Body of pancreas (tissue), 4 donors: Measurements from ENCODE around the gene CMKLR1. TPM values are rescaled to one million over a fixed set of nuclear protein-coding genes. Genes with fewer than 3 reads are reported as not detected.

Experiments
- ATAC-seq: fragments of 150-250 bp; one replicate; pipeline ENCODE4 v1.9.1; 2016
- DNase-seq, 4 donors: peaks; one replicate each; pipeline ENCODE4 v3.0.0-alpha.2; 2019
- H3K27ac ChIP-seq, 4 donors: fragments of 200-600 bp; sonication (generic); 1 replicate in 3 of 4; 2 replicates in 1 of 4; pipeline versions ENCODE4 v1.5.1 to v1.6.1; 2016 to 2019; ENCODE audit warnings: mild to moderate bottlenecking in 1 of 4, mixed read lengths in 1 of 4, moderate library complexity in 1 of 4
- H3K27me3 ChIP-seq, 2 donors: fragments of 200-600 bp; sonication (generic); one replicate each; pipeline ENCODE4 v1.6.0; 2016; ENCODE audit warnings: mild to moderate bottlenecking in 1 of 2
- H3K36me3 ChIP-seq, 2 donors: fragments of 200-600 bp; sonication (generic); replicated peaks in 1 of 2; 2 replicates each; pipeline ENCODE4 v1.5.1; 2016; ENCODE audit warnings: low read depth in 2 of 2; ENCODE audit not compliant: insufficient read depth in 1 of 2
- H3K4me1 ChIP-seq: fragments of 200-600 bp; sonication (generic); one replicate; pipeline ENCODE4 v1.6.0; 2016
- H3K4me3 ChIP-seq, 2 donors: fragments of 200-600 bp; sonication (generic); 1 replicate in 1 of 2; 2 replicates in 1 of 2; pipeline ENCODE4 v1.5.1; 2016 to 2019
- H3K9me3 ChIP-seq, 3 donors: fragments of 200-600 bp; sonication (generic); 1 replicate in 2 of 3; 2 replicates in 1 of 3; pipeline ENCODE4 v1.5.1; 2016
- CTCF ChIP-seq, 7 experiments: fragments of 450-650 bp in 4 of 7; fragments of 200-600 bp in 3 of 7; sonication (generic) in 3 of 7; IDR thresholded peaks; one replicate each; pipeline ENCODE4 v1.5.1; 2016 to 2019; ENCODE audit warnings: antibody characterized with exemption in 7 of 7
- POLR2A ChIP-seq, 3 donors: fragments of 450-650 bp; IDR thresholded peaks; one replicate each; pipeline ENCODE4 v1.6.1; 2016; ENCODE audit warnings: antibody characterized with exemption in 3 of 3, mild to moderate bottlenecking in 2 of 3
- WGBS, 2 donors: methylation state at CpG; one replicate each; pipeline ENCODE4 v1.1.5; 2017; 5-methylcytosine and 5-hydroxymethylcytosine counted together
- intact Hi-C: fragments of 100-400 bp; cut with DNase I; formaldehyde crosslinking; loops from one replicate; pipeline ENCODE4 v1.15.1; 2023
- total RNA-seq, 2 donors: library from RNA; depleted of rRNA; stranded (reverse); fragments of >200 nt; gene quantifications; one replicate each; pipeline ENCODE4 v1.1.0, GENCODE V29; 2016

CMKLR1 gene
- total RNA-seq, 2 donors from 2014 or later = 5.3 to 5.7 TPM

GRCh38 chr12:108317308-108318234 lies 21.5 kb downstream of the CMKLR1 start:
- no peak for ATAC-seq
- TF ChIP-seq CTCF (IDR thresholded peaks at IDR 0.05) (no peak), POLR2A (IDR thresholded peaks at IDR 0.05) (no peak)

GRCh38 chr12:108316176-108317086 lies 22.7 kb downstream of the CMKLR1 start:
- peak overlapping the region in 1 of 4 donors; percentile 32 for H3K27ac ChIP-seq
- H3K9me3 ChIP-seq = no peaks in the 10 kb centered on the region
- no peaks in the 10 kb centered on the region for H3K27me3 ChIP-seq
- 37 to 49% methylated on average over 11 of the region's 12 CpGs for WGBS, 2 donors
- no peaks in the 10 kb centered on the region for H3K36me3 ChIP-seq
- peaks cover 17% of the 10 kb centered on the region for H3K4me1 ChIP-seq
- no peak for TF ChIP-seq POLR2A (IDR thresholded peaks at IDR 0.05)
- no peak for TF ChIP-seq CTCF (IDR thresholded peaks at IDR 0.05)
- ATAC-seq (no peak), DNase-seq (no peak)
- intact Hi-C loops = no loop called here
- H3K4me3 ChIP-seq = no peak overlapping the region

More at GRCh38 chr12:108317308-108318234, 21.5 kb downstream of the CMKLR1 start:
- peaks cover 10% of the 10 kb centered on the region for H3K4me1 ChIP-seq
- 59 to 66% methylated on average over 6 of the region's 6 CpGs for WGBS, 2 donors
- no peaks in the 10 kb centered on the region for H3K9me3 ChIP-seq
- no peaks in the 10 kb centered on the region for H3K27me3 ChIP-seq
- no peak overlapping the region for H3K27ac ChIP-seq
- no peaks in the 10 kb centered on the region for H3K36me3 ChIP-seq
- no peak overlapping the region for H3K4me3 ChIP-seq
- DNase-seq = no peak
- intact Hi-C loops = no loop called here

GRCh38 chr12:108315486-108316105 lies 23.5 kb downstream of the CMKLR1 start:
- H3K4me1 ChIP-seq = peaks cover 17% of the 10 kb centered on the region
- H3K4me3 ChIP-seq = no peak overlapping the region
- H3K36me3 ChIP-seq = no peaks in the 10 kb centered on the region
- H3K27ac ChIP-seq = peak overlapping the region in 1 of 4 donors; percentile 32
- 66 to 69% methylated on average over 4 of the region's 4 CpGs for WGBS, 2 donors
- intact Hi-C loops = no loop called here
- DNase-seq (no peak), ATAC-seq (no peak)
- H3K9me3 ChIP-seq = no peaks in the 10 kb centered on the region
- TF ChIP-seq CTCF (IDR thresholded peaks at IDR 0.05) (no peak), POLR2A (IDR thresholded peaks at IDR 0.05) (no peak)
- H3K27me3 ChIP-seq = no peaks in the 10 kb centered on the region

DNA sequence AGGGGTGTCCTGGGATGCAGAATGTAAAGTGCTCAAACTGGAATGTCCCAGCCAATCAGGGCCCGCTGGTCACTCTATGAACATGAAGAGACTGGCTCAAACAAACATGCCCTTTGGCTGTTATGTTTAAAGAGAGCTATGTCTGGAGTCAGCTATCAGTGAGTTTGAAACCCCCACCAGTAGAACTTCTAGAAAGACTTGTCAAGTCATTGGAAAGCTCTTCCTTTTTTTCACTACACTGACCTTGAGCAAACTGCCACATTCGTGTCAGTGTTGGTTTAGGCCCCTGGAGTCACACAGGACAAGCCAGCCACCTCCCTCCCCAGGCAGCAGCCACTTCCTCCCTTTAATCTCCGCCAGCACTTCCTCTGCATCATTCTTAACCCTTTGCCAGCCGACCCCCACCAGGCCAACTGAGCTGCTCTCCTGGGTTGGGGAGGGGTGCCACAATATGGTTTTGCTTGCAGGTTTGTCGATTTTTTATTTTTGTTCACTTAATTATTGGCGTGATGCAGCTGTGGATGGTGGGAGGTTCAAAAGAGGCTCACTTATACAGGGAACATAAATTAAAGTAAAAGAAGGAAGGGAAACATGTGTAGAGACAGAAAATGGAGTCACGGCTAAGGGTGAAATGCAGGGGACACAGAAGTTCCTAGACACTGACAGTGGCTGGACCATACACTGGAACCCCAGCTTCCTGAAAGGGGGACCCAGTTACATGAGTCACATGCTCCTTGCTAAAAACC lies 25.3 kb downstream of the CMKLR1 start:
- Histone ChIP-seq H3K4me3 (no peak overlapping the region), H3K9me3 (no peaks in the 10 kb centered on the region), H3K36me3 (no peaks in the 10 kb centered on the region), H3K27ac (peak overlapping the region; percentile 44 to 78 (median 59)), H3K4me1 (peaks cover 17% of the 10 kb centered on the region), H3K27me3 (no peaks in the 10 kb centered on the region)
- peak in 1 of 4 donors; percentile 59 for DNase-seq
- intact Hi-C loops = no loop called here
- TF ChIP-seq CTCF (IDR thresholded peaks at IDR 0.05) = no peak
- TF ChIP-seq POLR2A (IDR thresholded peaks at IDR 0.05) = no peak
- no peak for ATAC-seq
- WGBS, 2 donors = 40 to 50% methylated on average over 7 of the region's 7 CpGs
